Measurements from ENCODE around the gene SLC9C1.
"Not testable (repeated sequence)": the region's sequence is repeated elsewhere in the genome, so short reads cannot be mapped to it uniquely, and the experiment has no call there.

Gene SLC9C1

DNA sequence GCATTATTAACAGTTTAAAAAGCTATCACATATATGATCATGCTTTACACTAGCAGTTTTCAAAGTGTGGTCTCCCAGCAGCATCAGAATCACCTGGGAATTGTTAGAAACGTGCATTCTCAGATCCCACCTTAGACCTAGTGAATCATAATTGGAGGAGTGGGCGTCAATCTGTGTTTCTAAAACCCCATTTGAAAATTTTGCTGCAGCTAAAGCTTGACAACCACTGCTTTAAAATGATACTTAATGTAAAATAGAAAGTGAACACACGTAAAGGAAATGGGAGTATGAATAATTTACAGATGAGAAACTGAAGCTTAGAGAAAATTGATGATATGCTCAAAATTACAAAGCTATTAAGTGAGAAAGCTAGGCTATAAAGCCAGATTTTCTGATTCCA is 62.3 kb downstream of the SLC9C1 start:
- no peak for TF ChIP-seq JUND (IDR thresholded peaks at IDR 0.05; ENCODE audit: low read depth)
- DNase-seq (ENCODE audit: low read depth in 1 of 2, low spot score in 1 of 2) = no peak
- in situ Hi-C loops (cut with HindIII; ENCODE audit: low pct_unique_long_range_greater_than_20kb, low sequenced_read_pairs) = no loop called here

- in situ Hi-C loops (cut with HindIII; ENCODE audit: low pct_unique_long_range_greater_than_20kb, low sequenced_read_pairs) = no loop called here
- TF ChIP-seq JUND (IDR thresholded peaks at IDR 0.05; ENCODE audit: low read depth) = no peak
- DNase-seq (ENCODE audit: low read depth in 1 of 2, low spot score in 1 of 2) = no peak
Measured at GRCh38 chr3:112230033-112230432, 64.0 kb downstream of the SLC9C1 start.

DNA sequence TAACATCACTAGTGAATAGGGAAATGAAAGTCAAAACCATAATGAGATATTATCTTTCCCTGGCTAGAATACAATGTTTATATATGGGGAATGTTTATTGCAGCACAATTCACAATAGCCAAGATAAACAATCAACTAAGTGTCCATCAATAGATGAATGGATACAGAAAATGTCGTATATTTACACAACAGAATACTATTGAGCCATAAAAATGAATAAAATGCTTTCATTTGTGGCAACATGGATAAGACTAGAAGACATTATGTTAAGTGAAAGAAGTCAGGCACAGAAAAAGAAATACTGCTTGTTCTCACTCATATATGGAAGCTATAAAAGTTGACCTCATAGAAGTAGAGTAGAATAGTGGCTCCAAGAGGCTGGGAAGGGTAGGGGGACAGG is 65.2 kb downstream of the SLC9C1 start:
- in situ Hi-C loops (cut with HindIII; ENCODE audit: low pct_unique_long_range_greater_than_20kb, low sequenced_read_pairs) = no loop called here
- no peak for TF ChIP-seq JUND (IDR thresholded peaks at IDR 0.05; ENCODE audit: low read depth)
- DNase-seq (ENCODE audit: low read depth in 1 of 2, low spot score in 1 of 2) = peak in 1 of 2 experiments; percentile 20

- in situ Hi-C loops (cut with HindIII; ENCODE audit: low pct_unique_long_range_greater_than_20kb, low sequenced_read_pairs) = no loop called here
- no peak for DNase-seq (ENCODE audit: low read depth in 1 of 2, low spot score in 1 of 2)
- TF ChIP-seq JUND (IDR thresholded peaks at IDR 0.05; ENCODE audit: low read depth) = no peak
Measured at GRCh38 chr3:112200317-112200666, 93.7 kb downstream of the SLC9C1 start.

GRCh38 chr3:112199622-112200316 is 94.2 kb downstream of the SLC9C1 start:
- no peak for TF ChIP-seq JUND (IDR thresholded peaks at IDR 0.05; ENCODE audit: low read depth)
- in situ Hi-C loops (cut with HindIII; ENCODE audit: low pct_unique_long_range_greater_than_20kb, low sequenced_read_pairs) = no loop called here
- DNase-seq (ENCODE audit: low read depth in 1 of 2, low spot score in 1 of 2) = no peak

- no peak for DNase-seq (ENCODE audit: low read depth in 1 of 2, low spot score in 1 of 2)
- in situ Hi-C loops (cut with HindIII; ENCODE audit: low pct_unique_long_range_greater_than_20kb, low sequenced_read_pairs) = no loop called here
- no peak for TF ChIP-seq JUND (IDR thresholded peaks at IDR 0.05; ENCODE audit: low read depth)
Measured at GRCh38 chr3:112197131-112197530, 96.9 kb downstream of the SLC9C1 start.

DNA sequence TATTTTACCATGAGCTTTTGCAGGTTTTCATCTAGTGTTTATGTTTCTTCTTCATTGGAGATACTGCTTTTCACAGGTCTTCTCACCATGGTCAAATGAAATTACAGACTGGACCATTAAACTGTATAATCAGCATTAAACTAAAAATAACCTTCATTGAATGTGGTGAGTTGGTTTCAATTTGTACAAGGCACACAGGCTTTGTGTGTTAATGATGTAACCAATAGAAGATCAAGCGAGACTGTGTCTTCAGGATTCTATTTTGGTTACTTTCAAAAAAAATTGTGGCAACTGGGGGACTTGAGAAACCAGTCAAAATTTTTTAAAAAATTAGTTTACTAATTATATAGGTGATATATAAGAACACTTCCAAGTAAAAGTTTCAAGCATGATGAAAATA is 106.7 kb downstream of the SLC9C1 start:
- in situ Hi-C loops (cut with HindIII; ENCODE audit: low pct_unique_long_range_greater_than_20kb, low sequenced_read_pairs) = no loop called here
- DNase-seq (ENCODE audit: low read depth in 1 of 2, low spot score in 1 of 2) = no peak
- TF ChIP-seq JUND (IDR thresholded peaks at IDR 0.05; ENCODE audit: low read depth) = no peak

DNA sequence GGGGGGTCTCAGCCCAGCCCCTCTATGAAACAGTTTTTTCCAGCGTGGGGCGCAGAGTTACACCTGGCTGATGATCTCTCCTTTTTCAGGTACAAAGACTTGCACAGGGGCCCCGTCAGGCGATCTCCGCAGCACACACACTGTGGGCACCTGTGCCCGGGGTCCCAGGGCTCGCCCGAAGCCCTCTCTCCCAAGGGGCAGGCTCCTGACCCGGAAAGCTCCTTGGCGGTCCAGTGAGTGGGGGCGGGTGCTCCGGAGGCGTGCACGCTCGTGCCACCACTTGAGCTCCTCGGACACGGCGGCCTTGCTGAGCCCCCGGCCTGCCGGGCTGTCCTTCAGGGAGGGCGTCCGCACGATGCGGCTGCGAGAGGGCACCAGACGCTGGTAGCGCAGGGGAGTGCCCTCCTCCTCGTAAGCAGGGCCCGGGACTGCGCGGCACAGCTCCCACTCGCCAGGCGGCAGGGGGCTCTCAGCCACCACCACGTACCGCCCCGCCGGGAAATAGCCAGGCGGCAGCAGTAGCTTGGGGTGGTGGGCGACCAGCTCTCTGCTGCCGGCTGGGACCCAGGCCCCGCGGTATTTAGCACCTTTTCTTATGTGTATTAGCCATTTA is 108.5 kb downstream of the SLC9C1 start:
- DNase-seq (ENCODE audit: low read depth in 1 of 2, low spot score in 1 of 2); in situ Hi-C loops (cut with HindIII; ENCODE audit: low pct_unique_long_range_greater_than_20kb, low sequenced_read_pairs): not testable (repeated sequence)

DNA sequence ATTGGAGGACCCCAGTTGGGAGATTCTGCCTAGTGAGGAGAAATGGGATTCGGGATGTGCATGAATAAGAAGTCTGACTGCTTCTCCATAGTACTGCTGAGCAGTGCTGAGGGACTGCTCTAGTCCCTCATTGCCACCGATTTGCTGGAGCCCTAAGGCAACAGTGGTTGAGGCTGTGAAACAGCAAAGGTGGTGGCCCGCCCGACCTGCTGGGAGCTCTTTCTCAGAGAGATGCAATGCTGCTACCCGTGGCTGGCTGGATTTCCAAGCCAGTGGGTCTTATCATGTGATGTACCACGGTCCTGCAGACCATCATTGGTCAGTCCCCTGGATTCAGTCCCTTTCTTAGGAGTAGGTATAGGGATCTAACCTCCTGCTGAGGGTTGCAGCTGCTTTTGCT is 118.4 kb downstream of the SLC9C1 start:
- no peak for TF ChIP-seq JUND (IDR thresholded peaks at IDR 0.05; ENCODE audit: low read depth)
- in situ Hi-C loops (cut with HindIII; ENCODE audit: low pct_unique_long_range_greater_than_20kb, low sequenced_read_pairs) = no loop called here

DNA sequence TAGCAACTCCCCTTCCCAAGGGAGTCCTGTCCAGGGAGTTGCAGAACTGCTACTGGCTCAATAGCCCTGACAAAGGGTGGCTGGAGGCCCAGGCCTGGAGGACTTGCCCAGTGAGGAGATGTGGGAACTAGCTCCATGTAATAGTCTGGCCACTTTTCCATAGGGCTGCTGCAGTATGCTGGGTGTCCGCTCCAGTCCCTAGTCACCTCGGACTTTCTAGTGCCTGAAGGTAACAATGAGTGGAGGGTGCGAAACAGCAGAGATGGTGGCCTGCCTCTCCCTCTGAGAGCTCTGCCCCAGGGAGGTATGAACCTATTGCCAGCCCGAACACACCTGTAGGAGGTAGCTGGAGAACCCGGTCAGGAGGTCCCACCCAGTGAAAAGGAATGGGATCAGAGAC is 119.0 kb downstream of the SLC9C1 start:
- DNase-seq (ENCODE audit: low read depth in 1 of 2, low spot score in 1 of 2) = no peak
- no peak for TF ChIP-seq JUND (IDR thresholded peaks at IDR 0.05; ENCODE audit: low read depth)
- in situ Hi-C loops (cut with HindIII; ENCODE audit: low pct_unique_long_range_greater_than_20kb, low sequenced_read_pairs) = no loop called here

More for the DNA sequence above, 118.4 kb downstream of the SLC9C1 start:
- no peak for DNase-seq (ENCODE audit: low read depth in 1 of 2, low spot score in 1 of 2)

DNA sequence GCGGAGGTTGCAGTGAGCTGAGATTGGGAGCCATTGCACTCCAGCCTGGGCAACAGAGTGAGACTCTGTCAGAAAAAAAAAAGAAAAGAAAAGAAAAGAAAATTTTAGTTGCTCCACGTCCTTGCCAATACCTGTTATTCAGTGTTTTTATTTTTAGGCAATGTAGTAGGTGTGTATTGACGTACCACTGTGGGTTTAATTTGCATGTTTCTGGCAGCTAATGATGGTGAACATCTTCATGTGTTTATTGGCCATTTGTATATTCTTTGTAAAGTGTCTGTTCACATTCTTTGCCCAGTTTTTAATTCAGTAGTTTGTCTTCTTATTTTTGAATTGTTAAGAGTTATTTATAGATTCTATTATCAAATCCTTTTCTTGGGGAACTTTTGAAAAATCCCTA is 122.9 kb downstream of the SLC9C1 start:
- in situ Hi-C loops (cut with HindIII; ENCODE audit: low pct_unique_long_range_greater_than_20kb, low sequenced_read_pairs) = no loop called here
- no peak for DNase-seq (ENCODE audit: low read depth in 1 of 2, low spot score in 1 of 2)
- no peak for TF ChIP-seq JUND (IDR thresholded peaks at IDR 0.05; ENCODE audit: low read depth)

DNA sequence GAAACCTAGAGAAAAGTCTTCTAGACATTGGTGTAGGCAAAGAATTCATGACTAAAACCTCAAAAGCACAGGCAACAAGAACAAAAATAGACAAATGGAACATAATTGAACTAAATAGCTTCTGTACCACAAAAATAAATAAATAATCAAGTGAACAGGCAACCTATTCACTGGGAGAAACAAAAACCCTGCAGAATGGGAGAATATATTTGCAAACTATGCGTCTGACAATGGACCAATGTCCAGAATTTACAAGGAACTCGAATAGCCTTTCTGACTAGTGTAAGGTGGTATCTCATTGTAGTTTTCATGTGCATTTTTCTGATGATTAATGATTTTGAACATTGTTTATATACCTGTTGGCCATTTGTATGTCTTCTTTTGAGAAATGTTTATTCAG is 124.0 kb downstream of the SLC9C1 start:
- DNase-seq (ENCODE audit: low read depth in 1 of 2, low spot score in 1 of 2) = no peak
- in situ Hi-C loops (cut with HindIII; ENCODE audit: low pct_unique_long_range_greater_than_20kb, low sequenced_read_pairs) = no loop called here
- TF ChIP-seq JUND (IDR thresholded peaks at IDR 0.05; ENCODE audit: low read depth) = no peak

DNA sequence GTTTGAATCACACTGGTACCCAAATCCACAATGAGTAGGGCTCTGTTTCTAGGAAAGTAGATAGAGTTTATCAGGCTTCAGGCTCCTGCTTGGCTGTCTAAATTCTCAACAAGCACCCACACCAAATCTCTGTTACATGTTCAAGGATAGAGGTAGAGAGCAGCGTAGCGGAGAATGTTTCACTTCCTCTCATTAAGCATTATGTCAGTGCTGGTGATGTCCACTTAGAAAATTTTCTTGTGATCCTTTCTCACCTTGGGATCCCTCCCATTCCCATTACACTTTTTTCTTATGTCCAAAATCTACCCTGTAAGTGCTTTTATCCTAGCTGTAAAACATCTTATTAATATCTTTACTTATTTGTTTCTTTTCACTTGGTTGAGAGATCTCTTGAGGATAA is 126.3 kb downstream of the SLC9C1 start:
- in situ Hi-C loops (cut with HindIII; ENCODE audit: low pct_unique_long_range_greater_than_20kb, low sequenced_read_pairs) = no loop called here

DNA sequence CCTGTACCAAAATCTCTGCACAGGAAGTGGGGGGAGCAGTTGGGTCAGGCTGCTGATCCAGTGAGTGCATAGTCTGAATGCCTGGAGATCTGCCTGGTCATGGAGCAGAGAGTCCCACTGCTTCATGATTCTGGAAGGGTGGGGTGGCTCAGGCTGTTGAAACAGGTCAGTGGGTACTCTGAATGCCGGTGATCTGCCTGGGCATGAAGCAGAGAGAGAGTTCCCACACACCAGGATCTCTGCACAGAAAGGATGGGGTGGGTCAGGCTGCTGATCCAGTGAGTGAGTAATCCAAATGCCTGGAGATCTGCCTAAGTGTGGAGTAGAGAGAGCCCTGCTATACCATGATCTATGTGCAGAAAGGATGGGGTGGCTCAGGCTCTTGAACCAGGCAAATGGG is 144.9 kb downstream of the SLC9C1 start:
- no peak for TF ChIP-seq JUND (IDR thresholded peaks at IDR 0.05; ENCODE audit: low read depth)
- in situ Hi-C loops (cut with HindIII; ENCODE audit: low pct_unique_long_range_greater_than_20kb, low sequenced_read_pairs) = no loop called here
- no peak for DNase-seq (ENCODE audit: low read depth in 1 of 2, low spot score in 1 of 2)

More for the DNA sequence above, 126.3 kb downstream of the SLC9C1 start:
- no peak for DNase-seq (ENCODE audit: low read depth in 1 of 2, low spot score in 1 of 2)
- no peak for TF ChIP-seq JUND (IDR thresholded peaks at IDR 0.05; ENCODE audit: low read depth)

Measured in T47D (cell line).